ENCODE measurements around the gene IL18RAP.

The IL18RAP gene

GRCh38 chr2:102460467-102460866, 37.5 kb downstream of the IL18RAP start:
- no peak for DNase-seq (ENCODE audit: low read depth)

- no peak for DNase-seq (ENCODE audit: low read depth)
Observed at GRCh38 chr2:102461188-102461587, 38.2 kb downstream of the IL18RAP start.

- no peak for DNase-seq (ENCODE audit: low read depth)
Observed at GRCh38 chr2:102463160-102463559, 40.2 kb downstream of the IL18RAP start.

GRCh38 chr2:102470168-102470567, 47.2 kb downstream of the IL18RAP start:
- DNase-seq (ENCODE audit: low read depth) = no peak

GRCh38 chr2:102473020-102473419, 50.1 kb downstream of the IL18RAP start, which contains the start of gene SLC9A4:
SLC9A4 (plus strand) TSS chr2:102473226; CDS start chr2:102473760, 534 bp downstream.
- DNase-seq (ENCODE audit: low read depth) = peak; percentile 59

GRCh38 chr2:102473631-102474030, 50.7 kb downstream of the IL18RAP start:
- no peak for DNase-seq (ENCODE audit: low read depth)

GRCh38 chr2:102474785-102475184, 51.8 kb downstream of the IL18RAP start:
- no peak for DNase-seq (ENCODE audit: low read depth)

- no peak for DNase-seq (ENCODE audit: low read depth)
Observed at GRCh38 chr2:102478686-102479470, 55.9 kb downstream of the IL18RAP start.

GRCh38 chr2:102480285-102481195, 57.6 kb downstream of the IL18RAP start:
- DNase-seq (ENCODE audit: low read depth) = no peak

GRCh38 chr2:102481931-102482330, 59.0 kb downstream of the IL18RAP start:
- no peak for DNase-seq (ENCODE audit: low read depth)

- DNase-seq (ENCODE audit: low read depth) = no peak
Observed at GRCh38 chr2:102483086-102483485, 60.1 kb downstream of the IL18RAP start.

GRCh38 chr2:102484310-102485061, 61.5 kb downstream of the IL18RAP start:
- DNase-seq (ENCODE audit: low read depth) = no peak

GRCh38 chr2:102485147-102485785, 62.3 kb downstream of the IL18RAP start:
- DNase-seq (ENCODE audit: low read depth) = no peak

- DNase-seq (ENCODE audit: low read depth) = no peak
Observed at GRCh38 chr2:102486941-102487702, 64.2 kb downstream of the IL18RAP start.

GRCh38 chr2:102487761-102488462, 65.0 kb downstream of the IL18RAP start:
- DNase-seq (ENCODE audit: low read depth) = peak; percentile 19

GRCh38 chr2:102489646-102490045, 66.7 kb downstream of the IL18RAP start:
- no peak for DNase-seq (ENCODE audit: low read depth)

GRCh38 chr2:102492006-102492405, 69.0 kb downstream of the IL18RAP start:
- no peak for DNase-seq (ENCODE audit: low read depth)

- DNase-seq (ENCODE audit: low read depth) = no peak
Observed at GRCh38 chr2:102494570-102494969, 71.6 kb downstream of the IL18RAP start.

- DNase-seq (ENCODE audit: low read depth) = no peak
Observed at GRCh38 chr2:102498414-102498813, 75.5 kb downstream of the IL18RAP start.

GRCh38 chr2:102499558-102499957, 76.6 kb downstream of the IL18RAP start:
- no peak for DNase-seq (ENCODE audit: low read depth)
